Measurements from ENCODE around the gene NKD1. TPM values are rescaled to one million over a fixed set of nuclear protein-coding genes. Genes with fewer than 3 reads are reported as not detected.

NKD1 gene
- total RNA-seq, 3 donors from 2014 or later: 1.3 to 5.0 (median 4.6) TPM

DNA sequence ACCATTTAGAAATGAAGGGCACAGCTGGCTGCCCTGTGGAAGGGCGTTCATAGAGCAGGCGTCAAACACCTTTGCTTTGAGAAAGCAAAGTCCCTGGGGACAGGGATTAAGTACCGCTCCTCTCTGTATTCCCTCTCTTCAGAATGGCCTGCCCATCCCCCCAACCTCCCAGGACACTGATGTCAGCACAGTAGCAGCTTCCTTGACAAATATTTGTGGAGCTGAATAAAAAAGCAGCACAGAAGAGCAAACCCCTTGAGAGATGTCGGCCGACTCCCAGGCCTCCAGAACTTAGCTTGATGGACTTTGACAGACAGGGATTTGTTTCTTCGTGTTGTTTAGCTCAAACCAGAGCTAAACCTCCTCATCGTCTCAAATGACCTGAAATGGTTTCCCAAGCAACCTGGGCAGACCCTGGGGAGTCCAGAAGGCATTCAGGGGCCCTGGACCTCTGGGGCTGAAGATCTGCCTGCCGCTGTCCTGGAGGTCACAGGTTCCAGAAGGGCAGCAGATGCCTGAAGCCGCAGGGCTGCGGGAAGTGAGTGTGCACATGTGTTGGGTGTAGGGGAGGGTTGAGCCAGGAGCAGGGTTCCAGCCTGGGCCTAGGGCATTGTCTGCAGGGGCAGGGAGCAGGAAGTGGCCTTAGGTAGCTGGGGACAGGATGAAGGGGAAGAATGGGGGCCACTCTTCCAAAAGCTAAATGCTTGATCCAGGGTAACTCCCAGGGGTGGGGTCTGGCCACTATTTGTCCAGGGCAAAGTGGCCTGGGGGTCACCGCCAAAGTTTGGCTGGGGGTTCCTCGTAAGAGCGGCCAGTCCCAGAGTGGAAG, 42.3 kb upstream of the NKD1 start:
- H3K9me3 ChIP-seq: peaks cover 0 to 5% of the 10 kb centered on the region in 2 donors
- H3K27ac ChIP-seq: no peak overlapping the region
- no peaks in the 10 kb centered on the region for H3K36me3 ChIP-seq
- TF ChIP-seq POLR2AphosphoS5 (IDR thresholded peaks at IDR 0.05) (no peak), POLR2A (IDR thresholded peaks at IDR 0.05) (no peak)
- TF ChIP-seq, protein P1, sequence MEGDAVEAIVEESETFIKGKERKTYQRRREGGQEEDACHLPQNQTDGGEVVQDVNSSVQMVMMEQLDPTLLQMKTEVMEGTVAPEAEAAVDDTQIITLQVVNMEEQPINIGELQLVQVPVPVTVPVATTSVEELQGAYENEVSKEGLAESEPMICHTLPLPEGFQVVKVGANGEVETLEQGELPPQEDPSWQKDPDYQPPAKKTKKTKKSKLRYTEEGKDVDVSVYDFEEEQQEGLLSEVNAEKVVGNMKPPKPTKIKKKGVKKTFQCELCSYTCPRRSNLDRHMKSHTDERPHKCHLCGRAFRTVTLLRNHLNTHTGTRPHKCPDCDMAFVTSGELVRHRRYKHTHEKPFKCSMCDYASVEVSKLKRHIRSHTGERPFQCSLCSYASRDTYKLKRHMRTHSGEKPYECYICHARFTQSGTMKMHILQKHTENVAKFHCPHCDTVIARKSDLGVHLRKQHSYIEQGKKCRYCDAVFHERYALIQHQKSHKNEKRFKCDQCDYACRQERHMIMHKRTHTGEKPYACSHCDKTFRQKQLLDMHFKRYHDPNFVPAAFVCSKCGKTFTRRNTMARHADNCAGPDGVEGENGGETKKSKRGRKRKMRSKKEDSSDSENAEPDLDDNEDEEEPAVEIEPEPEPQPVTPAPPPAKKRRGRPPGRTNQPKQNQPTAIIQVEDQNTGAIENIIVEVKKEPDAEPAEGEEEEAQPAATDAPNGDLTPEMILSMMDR (IDR thresholded peaks at IDR 0.05): no peak
- no peaks in the 10 kb centered on the region for H3K4me1 ChIP-seq
- DNase-seq (ENCODE audit: low spot score in 2 of 2): no peak
- H3K4me3 ChIP-seq: no peak overlapping the region
- intact Hi-C loops (cut with DNase I; ENCODE audit: low total_unique reads): no loop called here
- no peaks in the 10 kb centered on the region for H3K27me3 ChIP-seq

DNA sequence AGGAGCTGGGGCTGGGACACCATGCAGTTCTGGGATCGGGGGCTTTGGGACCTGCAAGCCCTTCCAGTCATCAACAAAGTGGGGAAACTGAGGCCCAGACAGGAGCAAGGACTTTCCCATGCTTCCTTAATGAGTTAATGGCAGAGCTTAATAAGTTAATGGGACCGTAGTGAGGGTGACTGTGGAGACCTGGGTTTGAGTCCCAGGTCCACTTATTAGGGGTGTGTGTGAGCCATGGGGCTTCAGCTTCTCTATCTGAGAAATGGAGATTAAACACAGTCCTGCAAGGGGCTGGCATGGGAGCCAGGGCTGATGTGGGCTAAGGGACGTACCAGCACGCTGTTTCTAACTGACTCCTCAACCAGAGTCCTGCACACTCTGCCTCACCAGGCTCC, 41.7 kb upstream of the NKD1 start:
- no peak overlapping the region for H3K27ac ChIP-seq
- H3K4me1 ChIP-seq: no peaks in the 10 kb centered on the region
- no peaks in the 10 kb centered on the region for H3K27me3 ChIP-seq
- no peak overlapping the region for H3K4me3 ChIP-seq
- H3K9me3 ChIP-seq: peaks cover 0 to 5% of the 10 kb centered on the region in 2 donors
- DNase-seq (ENCODE audit: low spot score in 2 of 2): no peak
- intact Hi-C loops (cut with DNase I; ENCODE audit: low total_unique reads): no loop called here
- TF ChIP-seq POLR2AphosphoS5 (IDR thresholded peaks at IDR 0.05): no peak
- TF ChIP-seq, protein P1 (IDR thresholded peaks at IDR 0.05): no peak
- no peak for TF ChIP-seq POLR2A (IDR thresholded peaks at IDR 0.05)
- H3K36me3 ChIP-seq: no peaks in the 10 kb centered on the region

DNA sequence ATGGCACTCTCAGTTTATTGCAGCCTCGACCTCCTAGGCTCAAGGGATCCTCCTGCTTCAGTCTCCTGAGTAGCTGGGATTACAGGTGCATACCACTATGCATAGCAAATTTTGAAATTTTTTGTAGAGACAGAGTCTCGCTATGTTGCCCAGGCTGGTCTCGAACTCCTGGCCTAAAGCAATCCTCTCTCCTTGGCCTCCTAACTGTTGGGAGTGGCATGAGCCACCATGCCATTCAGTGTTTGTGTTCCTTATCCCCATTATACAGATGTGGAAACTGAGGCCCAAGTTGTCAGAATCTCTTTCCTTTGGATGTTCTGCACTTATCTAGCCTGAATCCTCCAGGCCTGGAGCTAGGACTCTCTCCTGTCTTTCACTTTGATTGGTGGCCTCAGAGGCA, 40.8 kb upstream of the NKD1 start:
- H3K27ac ChIP-seq: no peak overlapping the region
- H3K4me1 ChIP-seq: no peaks in the 10 kb centered on the region
- TF ChIP-seq POLR2A (IDR thresholded peaks at IDR 0.05): no peak
- no peak for TF ChIP-seq POLR2AphosphoS5 (IDR thresholded peaks at IDR 0.05)
- TF ChIP-seq, protein P1 (IDR thresholded peaks at IDR 0.05): no peak
- H3K9me3 ChIP-seq: no peaks in the 10 kb centered on the region
- no peaks in the 10 kb centered on the region for H3K27me3 ChIP-seq
- H3K4me3 ChIP-seq: no peak overlapping the region
- intact Hi-C loops (cut with DNase I; ENCODE audit: low total_unique reads): no loop called here
- H3K36me3 ChIP-seq: no peaks in the 10 kb centered on the region
- DNase-seq (ENCODE audit: low spot score in 2 of 2): no peak

DNA sequence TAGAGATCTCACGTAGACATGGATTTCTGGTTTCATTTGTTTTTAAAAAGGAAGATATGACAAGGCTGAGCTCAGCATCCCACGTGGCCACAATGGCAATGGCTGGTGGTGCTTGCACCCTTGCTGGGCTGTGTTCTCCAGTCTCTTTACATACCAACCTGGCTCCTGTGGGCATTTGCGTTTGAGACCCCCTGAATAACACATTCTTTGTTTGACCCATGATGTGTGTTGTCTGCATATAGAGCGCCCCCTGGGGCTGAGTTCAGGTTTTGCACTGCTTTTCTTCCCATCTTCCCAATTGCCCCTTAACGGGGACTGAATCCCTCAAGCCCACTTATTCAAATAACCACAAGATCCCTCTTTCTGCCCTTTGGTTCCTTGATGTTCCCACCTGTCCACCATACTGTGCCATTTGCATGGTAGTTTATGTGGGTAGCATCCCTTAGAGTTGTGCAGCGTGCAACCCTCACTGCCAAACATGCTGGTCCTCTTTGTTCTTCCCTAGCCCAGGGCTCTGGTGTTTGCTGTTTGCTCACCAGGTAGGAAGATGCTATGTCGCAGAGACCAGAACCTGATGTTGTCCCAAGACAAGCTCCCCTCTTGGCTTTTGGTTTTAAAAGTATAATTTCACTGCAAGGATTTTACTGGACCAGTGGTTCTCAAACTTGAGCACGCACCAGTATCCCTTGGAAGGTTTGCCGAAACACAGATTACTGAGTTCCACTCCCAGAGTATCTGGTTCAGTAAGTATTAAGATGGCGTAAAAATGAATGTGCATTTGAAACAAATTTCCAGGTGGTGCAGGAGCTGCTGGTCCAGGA, 38.5 kb upstream of the NKD1 start:
- Histone ChIP-seq H3K27ac (no peak overlapping the region), H3K4me3 (no peak overlapping the region), H3K4me1 (no peaks in the 10 kb centered on the region), H3K27me3 (no peaks in the 10 kb centered on the region), H3K36me3 (no peaks in the 10 kb centered on the region), H3K9me3 (peaks cover 0 to 17% of the 10 kb centered on the region in 2 donors)
- DNase-seq (ENCODE audit: low spot score in 2 of 2): no peak
- intact Hi-C loops (cut with DNase I; ENCODE audit: low total_unique reads): no loop called here
- TF ChIP-seq, protein P1 (IDR thresholded peaks at IDR 0.05): no peak
- TF ChIP-seq POLR2AphosphoS5 (IDR thresholded peaks at IDR 0.05) (no peak), POLR2A (IDR thresholded peaks at IDR 0.05) (no peak)

DNA sequence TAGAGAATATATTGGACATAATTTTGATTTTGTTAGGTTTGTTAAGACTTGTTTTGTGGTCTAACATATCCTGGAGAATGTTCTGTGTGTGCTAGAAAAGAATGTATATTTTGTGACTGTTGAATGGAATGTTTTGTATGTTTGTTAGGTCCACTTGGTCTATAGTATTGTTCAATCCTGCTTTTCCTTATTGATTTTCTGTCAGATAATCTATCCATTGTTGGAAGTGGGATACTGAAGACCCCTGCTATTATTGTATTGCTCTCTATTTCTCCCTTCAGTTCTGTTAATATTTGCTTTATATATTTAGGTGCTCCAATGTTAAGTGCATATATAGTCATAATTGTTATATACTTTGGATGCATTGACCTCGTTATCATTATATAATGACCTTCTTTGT, 33.0 kb upstream of the NKD1 start:
- no peak for DNase-seq (ENCODE audit: low spot score in 2 of 2)
- intact Hi-C loops (cut with DNase I; ENCODE audit: low total_unique reads): no loop called here
- TF ChIP-seq, protein P1 (IDR thresholded peaks at IDR 0.05): no peak
- H3K4me3 ChIP-seq: no peak overlapping the region
- no peaks in the 10 kb centered on the region for H3K27me3 ChIP-seq
- no peaks in the 10 kb centered on the region for H3K4me1 ChIP-seq
- no peaks in the 10 kb centered on the region for H3K36me3 ChIP-seq
- peaks cover 6 to 42% of the 10 kb centered on the region in 2 donors for H3K9me3 ChIP-seq
- H3K27ac ChIP-seq: no peak overlapping the region

Measured in breast epithelium (tissue), 4 donors.